Kidney epithelial cell (primary cell): ENCODE results near the gene SERTAD2. TPM values are rescaled to one million over a fixed set of nuclear protein-coding genes. Genes with fewer than 3 reads are reported as not detected.

Source experiments
- DNase-seq: peaks from one replicate; pipeline ENCODE4 v3.0.0-alpha.2; 2010; ENCODE audit warnings: low read depth
- H3K27me3 ChIP-seq: 2 replicates; pipeline ENCODE4 v1.6.0; 2011; ENCODE audit warnings: low read length; ENCODE audit not compliant: control insufficient read depth, insufficient read depth
- H3K36me3 ChIP-seq: 2 replicates; pipeline ENCODE4 v1.5.1; 2011; ENCODE audit warnings: low read length; ENCODE audit not compliant: control insufficient read depth, insufficient read depth
- H3K4me3 ChIP-seq: 2 replicates; pipeline ENCODE4 v1.5.1; 2011; ENCODE audit warnings: low read depth, mild to moderate bottlenecking, control low read depth, low read length
- CTCF ChIP-seq: IDR thresholded peaks from 2 replicates; pipeline ENCODE4 v1.5.1; 2011; ENCODE audit warnings: mild to moderate bottlenecking, moderate library complexity, low read length, control low read depth, inconsistent platforms; ENCODE audit not compliant: insufficient read depth, poor library complexity, severe bottlenecking
- total RNA-seq: library from RNA; depleted of rRNA; stranded (reverse); fragments of >200 nt; gene quantifications from 2 replicates; pipeline ENCODE4 v1.2.3, GENCODE V29; 2015

The SERTAD2 gene
- total RNA-seq, 1 donor from 2014 or later, result 13.2 TPM

DNA sequence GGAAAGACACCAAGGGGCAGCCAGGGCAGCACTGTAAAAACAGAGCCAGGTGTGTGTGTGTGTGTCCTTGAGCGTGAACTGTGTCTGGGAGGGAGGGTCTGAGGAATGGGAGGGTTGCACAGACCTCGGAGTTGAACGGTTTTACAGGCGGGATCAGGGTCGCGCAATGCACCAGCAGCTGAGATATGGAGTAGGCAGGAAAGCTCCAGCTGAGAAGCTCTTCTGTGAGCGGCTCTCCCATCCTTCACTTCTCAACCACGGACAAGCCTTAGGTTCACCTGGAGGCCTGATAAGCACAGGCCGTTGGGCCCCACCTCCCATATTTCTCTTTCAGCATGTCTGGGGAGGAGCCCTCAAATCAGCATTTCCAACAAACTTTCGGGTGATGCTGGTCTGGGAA is 12.1 kb downstream of the SERTAD2 start:
- no peak for TF ChIP-seq CTCF
- H3K27me3 ChIP-seq, result no peaks in the 10 kb centered on the region

DNA sequence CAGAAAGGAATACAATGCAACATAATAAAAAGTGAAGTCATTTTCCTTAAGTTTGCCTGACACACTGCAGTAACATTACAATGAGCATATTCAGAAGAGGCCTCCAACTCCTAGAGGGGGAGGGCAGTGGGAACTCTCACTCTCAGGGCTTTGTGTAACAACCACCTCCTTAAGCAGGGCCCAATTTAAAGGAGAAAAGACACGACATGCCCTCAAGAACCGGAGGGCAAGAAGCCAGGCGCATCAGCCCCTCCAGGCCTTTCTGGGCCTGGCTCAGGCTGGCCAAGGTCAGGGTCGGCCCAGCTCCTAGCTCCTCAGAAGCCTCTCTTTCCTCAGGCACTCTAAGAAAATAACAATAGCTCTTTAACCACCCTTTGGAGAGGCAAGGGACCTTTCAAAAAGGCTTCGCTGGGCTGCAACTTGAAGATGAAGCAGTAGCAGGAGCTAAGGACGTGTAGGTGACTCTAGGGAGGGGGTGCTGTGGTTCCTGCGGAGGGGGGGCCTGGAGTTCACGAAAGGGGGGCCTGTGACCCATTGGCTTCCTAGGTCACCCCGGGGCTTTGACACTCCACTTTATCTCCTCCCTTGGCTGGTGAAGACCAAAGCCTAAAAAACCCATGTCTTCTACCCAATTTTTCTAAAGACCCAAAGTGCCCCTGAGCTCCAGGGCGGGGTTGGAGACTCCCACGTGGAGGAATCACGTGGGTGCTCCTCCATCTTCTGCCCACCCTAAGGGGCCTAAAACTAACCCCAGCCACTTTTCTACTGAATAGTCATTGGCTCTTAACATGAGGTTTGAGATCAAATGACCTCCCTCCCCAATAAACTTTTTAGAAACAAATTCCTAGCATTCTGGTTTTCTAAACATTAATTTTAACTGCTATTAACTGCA is 13.3 kb downstream of the SERTAD2 start:
- Histone ChIP-seq H3K27me3 (no peaks in the 10 kb centered on the region), H3K4me3 (no peak overlapping the region), H3K36me3 (peaks cover 2% of the 10 kb centered on the region)
- no peak for TF ChIP-seq CTCF
- no peak for DNase-seq

More for the DNA sequence above, 12.1 kb downstream of the SERTAD2 start:
- no peak overlapping the region for H3K4me3 ChIP-seq
- DNase-seq, result no peak
- H3K36me3 ChIP-seq, result no peaks in the 10 kb centered on the region

- no peak for TF ChIP-seq CTCF
- H3K27me3 ChIP-seq, result no peaks in the 10 kb centered on the region
- peaks cover 2% of the 10 kb centered on the region for H3K36me3 ChIP-seq
- DNase-seq, result no peak
- no peak overlapping the region for H3K4me3 ChIP-seq
Measured at GRCh38 chr2:64639691-64640090, 14.0 kb downstream of the SERTAD2 start.

DNA sequence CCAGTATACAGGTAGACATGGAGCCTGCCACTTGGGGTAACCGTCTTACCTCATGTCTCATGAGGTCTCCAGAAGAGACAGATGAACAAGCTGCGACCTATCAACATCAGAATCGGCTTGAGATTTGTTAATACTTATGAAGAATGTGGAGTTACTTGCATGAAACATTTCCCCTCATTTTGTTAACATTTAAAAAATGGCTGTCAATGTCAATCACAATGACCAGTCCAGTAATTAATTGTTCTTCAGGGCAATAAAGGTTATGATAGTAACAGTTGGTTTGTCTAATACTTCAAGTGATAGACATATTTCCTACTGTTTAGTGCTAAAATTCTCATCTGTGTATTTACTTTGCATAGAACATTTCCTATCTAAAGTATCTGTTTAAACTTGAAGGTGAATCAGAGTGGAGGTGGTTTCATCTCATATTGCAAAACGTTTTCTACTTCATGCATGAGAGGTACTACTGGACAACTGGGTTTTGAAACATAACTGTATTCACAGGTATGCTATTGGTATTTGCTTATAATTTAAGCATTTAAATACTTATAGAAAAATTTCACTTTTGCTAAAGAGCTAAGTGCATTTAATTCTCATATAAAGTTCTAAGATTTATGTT is 15.1 kb downstream of the SERTAD2 start:
- TF ChIP-seq CTCF, result no peak
- Histone ChIP-seq H3K4me3 (no peak overlapping the region), H3K27me3 (no peaks in the 10 kb centered on the region), H3K36me3 (peaks cover 4% of the 10 kb centered on the region)
- DNase-seq, result no peak

DNA sequence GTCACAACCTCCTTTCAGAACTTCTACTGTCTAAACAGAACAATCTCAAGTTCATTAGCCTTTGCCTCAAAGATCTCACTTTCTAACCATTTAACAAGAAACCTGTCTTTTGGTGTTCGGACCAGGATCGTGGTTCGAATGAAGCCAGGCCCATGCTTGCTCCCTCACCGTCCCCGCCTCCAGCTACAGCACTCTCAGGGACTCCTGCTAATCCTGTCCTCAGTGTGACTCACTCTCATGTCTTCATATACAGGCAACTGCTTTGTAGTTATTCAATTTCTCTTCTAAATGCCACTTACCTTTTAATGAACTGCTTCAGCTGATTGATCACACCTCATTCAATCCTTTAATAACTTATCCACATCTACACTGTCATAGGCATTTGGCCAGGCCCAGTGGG is 15.8 kb downstream of the SERTAD2 start:
- Histone ChIP-seq H3K36me3 (peaks cover 4% of the 10 kb centered on the region), H3K4me3 (no peak overlapping the region), H3K27me3 (no peaks in the 10 kb centered on the region)
- no peak for TF ChIP-seq CTCF
- no peak for DNase-seq
